AG04449 (cell line): ENCODE results near the gene HOXA6.

Experiments
- CTCF ChIA-PET: fragments of 350-600 bp; formaldehyde crosslinking; extraction: SDS; loops from one replicate; lab custom pipeline; 2021; ENCODE audit warnings: antibody characterized with exemption; lab: Yijun Ruan, JAX
- POLR2A ChIA-PET: fragments of 400-600, 350-600 bp; formaldehyde crosslinking; extraction: SDS; loops from one replicate; lab custom pipeline; 2020; ENCODE audit warnings: antibody characterized with exemption, inconsistent platforms; lab: Yijun Ruan, JAX
- DNase-seq: peaks from one replicate; pipeline ENCODE4 v3.0.0-alpha.2; 2010; ENCODE audit warnings: low read depth, low spot score
- H3K4me3 ChIP-seq: 2 replicates; pipeline ENCODE4 v1.5.1; 2011; ENCODE audit warnings: low read depth, mild to moderate bottlenecking, control low read depth, low read length
- CTCF ChIP-seq: IDR thresholded peaks from one replicate; pipeline ENCODE4 v1.5.1; 2011; ENCODE audit warnings: mild to moderate bottlenecking, moderate library complexity, low read length, control low read depth, inconsistent platforms; ENCODE audit not compliant: insufficient read depth; ENCODE audit errors: missing control alignments

HOXA6 gene

GRCh38 chr7:27184337-27185012 is 36.9 kb upstream of the HOXA6 start:
- ChIA-PET CTCF (interaction anchor here (1.0 to 3.5 kb wide), 5 partner anchors 11 to 921 kb away, joined by 3 to 51 read pairs (median 4); no protein-coding TSS in a partner anchor), POLR2A (interaction anchor here (0.7 to 2.2 kb wide), 2 partner anchors 9 to 12 kb away, joined by 3 to 9 read pairs; partner anchors contain the start of gene HOXA10)
- no peak for DNase-seq
- no peak for TF ChIP-seq CTCF
- peak overlapping the region; percentile 70 for H3K4me3 ChIP-seq

GRCh38 chr7:27183682-27184336 is 36.2 kb upstream of the HOXA6 start:
- no peak for TF ChIP-seq CTCF
- ChIA-PET CTCF (interaction anchor here (0.6 to 3.5 kb wide), 8 partner anchors 11 to 922 kb away, joined by 3 to 51 read pairs (median 4); no protein-coding TSS in a partner anchor), POLR2A (interaction anchor here (0.7 to 2.2 kb wide), 2 partner anchors 8 to 11 kb away, joined by 3 to 9 read pairs; partner anchors contain the start of gene HOXA10)
- peak overlapping the region; percentile 70 for H3K4me3 ChIP-seq
- no peak for DNase-seq

- peak overlapping the region; percentile 70 for H3K4me3 ChIP-seq
- CTCF ChIA-PET = interaction anchor here (0.6 to 1.8 kb wide), 8 partner anchors 10 to 738 kb away, joined by 3 to 9 read pairs (median 4); no protein-coding TSS in a partner anchor
- DNase-seq = no peak
- POLR2A ChIA-PET = interaction anchor here (1.3 to 2.2 kb wide), 2 partner anchors 10 to 20 kb away, joined by 3 to 9 read pairs; partner anchors contain the start of gene HOXA10
- TF ChIP-seq CTCF = no peak
Measured at GRCh38 chr7:27182861-27183681, 35.5 kb upstream of the HOXA6 start.

GRCh38 chr7:27182285-27182841 is 34.8 kb upstream of the HOXA6 start:
- no peak for TF ChIP-seq CTCF
- ChIA-PET CTCF (interaction anchor here (0.7 to 1.8 kb wide), 7 partner anchors 8 to 880 kb away, joined by 3 to 4 read pairs (median 3); no protein-coding TSS in a partner anchor), POLR2A (interaction anchor here (0.8 to 1.3 kb wide), 2 partner anchors 13 to 19 kb away, joined by 3 to 4 read pairs; no protein-coding TSS in a partner anchor)
- peak overlapping the region; percentile 70 for H3K4me3 ChIP-seq
- DNase-seq = no peak

- TF ChIP-seq CTCF = no peak
- no peak overlapping the region; the same call in 1 of the 2 replicates for H3K4me3 ChIP-seq
- ChIA-PET POLR2A (interaction anchor here (0.8 to 1.3 kb wide), 2 partner anchors 13 to 19 kb away, joined by 3 to 4 read pairs; no protein-coding TSS in a partner anchor), CTCF (interaction anchor here (0.7 to 1.8 kb wide), 5 partner anchors 8 to 880 kb away, joined by 3 to 4 read pairs (median 3); no protein-coding TSS in a partner anchor)
- DNase-seq = no peak
Measured at GRCh38 chr7:27181795-27182275, 34.3 kb upstream of the HOXA6 start.
